HAP-1 (cell line): ENCODE data around the gene SH3D19.
"Not testable (repeated sequence)": the region's sequence is repeated elsewhere in the genome, so short reads cannot be mapped to it uniquely, and the experiment has no call there.

Source experiments
- DNase-seq, 2 experiments: peaks; one replicate each; pipeline ENCODE4 v3.0.0-alpha.2; 2016 to 2020; ENCODE audit warnings: low spot score in 2 of 2
- H3K27me3 ChIP-seq: fragments of 250-450 bp; sonication (Bioruptor Pico); 2 replicates; pipeline ENCODE4 v1.5.1; 2020; ENCODE audit warnings: low read depth, mild to moderate bottlenecking, moderate library complexity
- H3K36me3 ChIP-seq: fragments of 250-450 bp; sonication (Bioruptor Pico); replicated peaks from 2 replicates; pipeline ENCODE4 v1.5.1; 2020; ENCODE audit warnings: mild to moderate bottlenecking
- H3K4me1 ChIP-seq: fragments of 250-450 bp; sonication (Bioruptor Pico); 2 replicates; pipeline ENCODE4 v1.5.1; 2020; ENCODE audit warnings: mild to moderate bottlenecking
- H3K4me3 ChIP-seq: fragments of 250-450 bp; sonication (Bioruptor Pico); 2 replicates; pipeline ENCODE4 v1.5.1; 2020; ENCODE audit warnings: mild to moderate bottlenecking, moderate library complexity
- H3K9me3 ChIP-seq: fragments of 250-450 bp; sonication (Bioruptor Pico); 2 replicates; pipeline ENCODE4 v1.5.1; 2020; ENCODE audit warnings: mild to moderate bottlenecking, moderate library complexity
- in situ Hi-C: fragments of 300-500 bp; cut with MboI; formaldehyde crosslinking; loops from 3 replicates; pipeline ENCODE4 v1.14.3; 2020; ENCODE audit warnings: low sequenced_read_pairs, inconsistent platforms, mixed read lengths

SH3D19 gene

DNA sequence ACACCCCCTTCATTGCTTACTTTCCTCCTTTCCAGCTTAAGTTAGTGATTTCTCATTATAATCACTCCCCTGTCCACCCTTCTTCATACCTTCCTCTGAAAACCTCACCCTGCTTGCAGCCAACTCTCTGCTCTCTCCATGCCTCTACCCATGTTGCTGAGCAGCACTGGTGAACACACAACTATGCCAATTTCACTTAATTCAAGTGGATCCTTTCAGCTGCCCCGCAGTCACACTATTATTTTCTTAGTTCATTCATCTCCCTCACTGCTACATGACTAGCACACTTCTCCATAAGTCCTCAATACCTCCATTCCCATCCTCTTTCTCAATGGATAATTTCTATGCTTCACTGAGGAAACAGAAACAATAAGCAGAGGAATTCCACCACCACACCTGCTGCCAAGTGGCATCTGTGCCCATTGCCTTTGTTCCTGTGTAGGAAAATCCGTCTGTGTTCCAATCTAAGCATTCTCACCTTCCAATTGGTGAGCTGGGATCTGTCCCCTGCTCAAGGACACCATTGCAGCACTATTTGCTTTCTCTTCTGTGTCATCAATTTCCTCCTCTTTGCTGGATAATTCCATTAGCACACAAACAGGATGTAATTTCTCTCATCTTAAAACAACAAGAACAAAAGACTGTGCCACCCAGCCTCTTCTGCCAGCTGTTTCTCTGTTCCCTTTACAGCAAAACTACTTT, 73.7 kb downstream of the SH3D19 start:
- Histone ChIP-seq H3K27me3 (no peaks in the 10 kb centered on the region), H3K4me1 (no peaks in the 10 kb centered on the region), H3K4me3 (no peak overlapping the region), H3K36me3 (no peaks in the 10 kb centered on the region), H3K9me3 (no peaks in the 10 kb centered on the region; the same call in 1 of the 2 replicates)
- no peak for DNase-seq
- in situ Hi-C loops, result no loop called here

DNA sequence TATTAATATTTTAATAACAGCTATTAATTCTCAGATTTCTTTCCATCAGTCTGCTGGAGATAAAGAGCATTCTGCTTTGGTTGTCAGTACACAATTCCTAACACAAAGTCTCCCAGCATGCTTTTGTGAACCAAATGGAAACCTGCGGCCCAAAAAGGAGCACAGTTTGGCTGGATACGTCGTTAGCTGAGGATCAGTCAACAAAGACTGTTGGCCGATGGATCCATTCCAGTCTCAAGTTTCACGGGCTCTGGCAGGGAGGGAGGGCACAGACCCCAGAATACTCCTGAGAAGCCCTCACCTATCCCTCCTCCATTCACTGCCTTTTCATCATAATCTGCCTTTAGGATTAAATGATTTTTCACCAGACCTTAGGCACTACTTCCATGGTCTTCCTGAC, 74.7 kb downstream of the SH3D19 start:
- Histone ChIP-seq H3K9me3 (no peaks in the 10 kb centered on the region), H3K4me3 (no peak overlapping the region), H3K27me3 (no peaks in the 10 kb centered on the region), H3K36me3 (no peaks in the 10 kb centered on the region), H3K4me1 (no peaks in the 10 kb centered on the region)
- in situ Hi-C loops, result no loop called here
- no peak for DNase-seq

DNA sequence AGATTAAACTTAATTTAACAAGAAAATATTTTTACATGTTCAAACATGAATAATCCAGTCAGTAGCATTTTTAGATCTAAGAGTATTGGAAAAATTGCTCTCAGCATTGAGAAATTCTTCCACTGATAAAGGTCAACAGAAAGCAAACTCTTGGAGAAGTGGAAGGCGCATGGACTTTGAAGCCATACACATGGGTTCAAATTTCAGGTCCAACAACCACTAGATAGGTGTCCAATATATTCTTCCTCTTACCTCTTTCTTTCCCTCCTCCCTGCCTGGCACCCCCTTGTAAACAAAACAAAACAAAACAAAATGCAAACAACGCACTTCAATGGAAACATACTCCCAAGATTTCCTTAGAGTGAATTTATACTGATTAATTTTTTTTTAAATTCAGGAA, 76.9 kb downstream of the SH3D19 start:
- in situ Hi-C loops, result no loop called here
- H3K4me1 ChIP-seq, result peaks cover 12% of the 10 kb centered on the region
- H3K36me3 ChIP-seq, result no peaks in the 10 kb centered on the region
- no peak for DNase-seq
- H3K4me3 ChIP-seq, result no peak overlapping the region
- no peaks in the 10 kb centered on the region for H3K27me3 ChIP-seq
- no peaks in the 10 kb centered on the region for H3K9me3 ChIP-seq

DNA sequence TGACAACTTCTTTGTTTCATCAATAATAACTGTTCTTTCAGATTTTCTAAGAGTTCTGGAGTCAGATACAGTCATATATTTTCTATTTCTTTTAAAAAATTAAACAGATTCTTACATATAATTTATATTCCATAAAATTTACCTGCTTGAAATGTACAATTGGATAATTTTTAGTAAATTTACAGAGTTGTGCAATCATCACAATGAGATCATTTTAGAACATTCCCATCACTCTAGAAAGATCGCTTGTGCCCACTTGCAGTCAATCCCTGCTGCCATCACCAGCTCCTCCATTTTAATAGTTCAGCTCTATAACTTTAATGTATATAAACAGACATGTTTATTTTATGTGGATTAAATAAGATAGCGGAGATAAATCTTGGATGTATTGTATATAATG, 78.0 kb downstream of the SH3D19 start:
- Histone ChIP-seq H3K36me3 (no peaks in the 10 kb centered on the region), H3K4me1 (peaks cover 20% of the 10 kb centered on the region), H3K4me3 (no peak overlapping the region), H3K9me3 (no peaks in the 10 kb centered on the region), H3K27me3 (no peaks in the 10 kb centered on the region)
- no peak for DNase-seq
- in situ Hi-C loops, result no loop called here

DNA sequence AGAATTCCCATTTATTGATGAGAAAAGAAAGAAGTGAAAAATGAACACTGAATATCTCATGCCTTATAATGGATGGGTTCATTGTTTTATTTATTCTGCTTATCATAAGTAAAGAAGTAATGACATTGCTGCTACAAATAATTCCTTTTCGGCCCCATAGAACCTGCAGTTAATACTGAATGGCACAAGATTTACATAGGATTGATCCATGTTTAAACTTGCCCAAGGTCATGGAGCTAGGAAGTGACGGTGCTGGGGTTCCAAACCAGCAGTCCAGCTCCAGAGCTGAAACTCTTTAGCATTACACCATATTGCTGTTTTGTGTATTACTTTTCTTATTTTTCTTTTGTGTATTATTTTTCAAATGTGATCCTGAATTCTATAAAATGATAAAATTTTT, 78.7 kb downstream of the SH3D19 start:
- Histone ChIP-seq H3K36me3 (no peaks in the 10 kb centered on the region), H3K9me3 (no peaks in the 10 kb centered on the region), H3K4me3 (no peak overlapping the region), H3K4me1 (peaks cover 20% of the 10 kb centered on the region), H3K27me3 (no peaks in the 10 kb centered on the region)
- no peak for DNase-seq
- in situ Hi-C loops, result no loop called here

DNA sequence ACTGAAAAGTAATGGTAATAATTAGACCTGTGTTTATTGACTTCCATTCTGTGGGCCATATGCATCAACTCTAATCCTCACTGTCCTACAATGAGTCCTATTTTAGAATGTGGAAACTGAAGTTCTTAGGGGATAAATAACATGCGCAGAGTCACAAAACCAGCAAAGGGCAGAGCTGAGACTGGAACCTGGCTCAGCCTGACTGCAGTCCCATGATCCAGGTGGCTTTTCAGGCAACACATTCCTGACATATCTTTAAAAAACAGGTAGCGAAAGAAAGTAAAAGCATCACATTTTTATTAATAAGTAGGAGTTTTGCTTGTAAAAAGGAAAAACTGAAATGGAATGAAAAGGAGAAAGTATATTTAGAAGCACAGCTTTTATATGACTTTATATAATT, 83.1 kb downstream of the SH3D19 start:
- no peaks in the 10 kb centered on the region for H3K27me3 ChIP-seq
- in situ Hi-C loops, result no loop called here
- peaks cover 20% of the 10 kb centered on the region for H3K4me1 ChIP-seq
- DNase-seq, result no peak
- no peak overlapping the region for H3K4me3 ChIP-seq
- H3K36me3 ChIP-seq, result no peaks in the 10 kb centered on the region
- H3K9me3 ChIP-seq, result no peaks in the 10 kb centered on the region

DNA sequence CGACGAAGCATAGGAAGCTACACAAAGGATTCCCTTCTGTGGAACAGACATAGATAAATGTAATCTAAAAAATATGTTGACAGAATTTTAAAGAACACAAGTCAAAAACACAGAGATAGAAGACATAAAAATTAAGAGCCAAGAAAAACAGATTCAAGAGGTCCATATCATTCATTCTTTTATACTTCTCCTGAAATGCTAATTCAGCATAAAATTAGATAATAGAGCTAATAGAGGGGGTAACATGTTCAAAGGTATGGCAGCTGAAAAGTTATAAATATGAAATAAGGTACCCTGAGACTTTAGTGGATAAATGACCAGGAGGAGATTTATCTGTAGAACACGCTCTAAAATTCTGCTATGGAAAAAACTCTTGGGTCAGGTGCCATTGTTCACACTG, 85.8 kb downstream of the SH3D19 start:
- peaks cover 19% of the 10 kb centered on the region for H3K4me1 ChIP-seq
- in situ Hi-C loops, result no loop called here
- H3K9me3 ChIP-seq, result no peaks in the 10 kb centered on the region
- DNase-seq, result no peak
- no peaks in the 10 kb centered on the region for H3K27me3 ChIP-seq
- H3K36me3 ChIP-seq, result no peaks in the 10 kb centered on the region
- H3K4me3 ChIP-seq, result no peak overlapping the region

DNA sequence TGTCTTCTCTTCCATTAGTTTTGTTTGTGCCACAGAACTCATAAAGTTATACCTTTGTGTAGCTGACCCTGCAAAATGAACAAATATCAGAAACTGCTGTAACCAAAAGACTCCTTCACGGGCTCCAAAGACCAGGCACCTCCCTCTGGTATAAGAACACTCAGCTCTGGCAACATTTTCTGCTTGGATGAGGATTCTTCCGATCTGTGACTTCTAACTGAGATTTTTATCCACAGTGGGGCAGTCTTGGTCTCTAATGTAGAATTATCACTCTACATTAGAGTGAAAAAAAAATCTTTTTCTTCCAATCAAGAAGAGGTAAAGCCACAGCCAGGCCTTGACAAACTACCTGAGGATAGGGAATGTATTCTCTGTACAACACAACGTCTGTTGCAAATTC, 86.9 kb downstream of the SH3D19 start:
- in situ Hi-C loops, result no loop called here
- Histone ChIP-seq H3K4me3 (no peak overlapping the region), H3K27me3 (no peaks in the 10 kb centered on the region), H3K4me1 (peaks cover 8% of the 10 kb centered on the region), H3K9me3 (no peaks in the 10 kb centered on the region), H3K36me3 (no peaks in the 10 kb centered on the region)
- DNase-seq, result no peak

DNA sequence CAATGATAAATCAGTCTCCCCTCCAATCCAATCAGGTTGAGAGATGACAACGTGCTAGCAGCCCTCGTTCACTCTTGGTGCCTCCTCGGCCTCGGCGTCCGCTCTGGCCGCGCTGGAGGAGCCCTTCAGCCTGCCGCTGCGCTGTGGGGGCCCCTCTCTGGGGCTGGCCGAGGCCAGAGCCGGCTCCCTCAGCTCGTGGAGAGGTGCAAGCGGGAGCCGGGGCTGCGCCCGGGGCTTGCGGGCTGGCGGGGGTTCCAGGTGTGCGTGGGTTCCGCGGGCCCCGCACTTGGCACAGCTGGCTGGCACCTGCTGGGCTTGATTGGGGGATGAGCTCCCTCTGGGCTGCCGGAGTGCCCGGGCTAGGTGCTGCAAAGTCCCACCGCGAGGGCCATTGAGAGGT, 89.4 kb downstream of the SH3D19 start:
- DNase-seq, result no peak
- no peaks in the 10 kb centered on the region for H3K27me3 ChIP-seq
- H3K4me3 ChIP-seq, result no peak overlapping the region
- H3K4me1 ChIP-seq, result no peaks in the 10 kb centered on the region
- H3K9me3 ChIP-seq, result no peaks in the 10 kb centered on the region
- H3K36me3 ChIP-seq, result no peaks in the 10 kb centered on the region
- in situ Hi-C loops, result no loop called here

DNA sequence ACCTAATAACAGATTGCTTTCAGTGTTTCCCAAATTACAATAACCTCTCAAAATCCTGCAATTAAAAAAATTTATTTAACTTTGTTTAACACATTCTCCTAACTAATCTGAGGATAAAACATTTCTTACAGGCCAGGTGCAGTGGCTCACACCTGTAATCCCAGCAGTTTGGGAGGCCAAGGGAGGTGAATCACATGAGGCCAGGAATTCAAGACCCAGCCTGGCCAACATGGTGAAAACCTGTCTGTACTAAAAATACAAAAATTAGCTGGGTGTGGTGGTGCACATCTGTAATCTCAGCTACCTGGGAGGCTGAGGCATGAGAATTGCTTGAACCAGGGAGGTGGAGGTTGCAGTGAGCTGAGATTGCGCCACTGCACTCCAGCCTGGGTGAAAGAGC, 90.0 kb downstream of the SH3D19 start:
- H3K9me3 ChIP-seq, H3K36me3 ChIP-seq, in situ Hi-C loops, H3K27me3 ChIP-seq, H3K4me1 ChIP-seq, DNase-seq, H3K4me3 ChIP-seq: not testable (repeated sequence)

DNA sequence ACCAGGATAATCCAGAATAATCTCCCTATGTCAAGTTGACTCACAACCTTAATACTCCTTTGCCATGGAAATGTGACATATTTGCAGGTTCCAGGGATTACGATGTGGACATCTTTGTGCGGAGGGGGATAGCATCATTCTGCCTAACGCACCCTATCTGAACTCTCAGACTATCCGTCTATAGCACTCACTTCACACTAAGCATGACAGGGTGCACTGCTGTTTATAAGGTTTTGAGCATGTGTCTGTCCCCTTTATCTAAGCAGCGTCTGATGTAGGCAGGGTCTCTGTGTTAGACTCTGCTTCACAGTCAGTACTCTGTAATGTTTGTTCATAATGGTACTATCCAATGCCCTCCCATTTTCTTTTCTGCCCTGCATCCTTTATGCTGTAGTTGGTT, 91.8 kb downstream of the SH3D19 start:
- DNase-seq, result no peak
- Histone ChIP-seq H3K4me1 (no peaks in the 10 kb centered on the region), H3K4me3 (no peak overlapping the region), H3K9me3 (no peaks in the 10 kb centered on the region), H3K36me3 (no peaks in the 10 kb centered on the region), H3K27me3 (no peaks in the 10 kb centered on the region)
- in situ Hi-C loops, result no loop called here

DNA sequence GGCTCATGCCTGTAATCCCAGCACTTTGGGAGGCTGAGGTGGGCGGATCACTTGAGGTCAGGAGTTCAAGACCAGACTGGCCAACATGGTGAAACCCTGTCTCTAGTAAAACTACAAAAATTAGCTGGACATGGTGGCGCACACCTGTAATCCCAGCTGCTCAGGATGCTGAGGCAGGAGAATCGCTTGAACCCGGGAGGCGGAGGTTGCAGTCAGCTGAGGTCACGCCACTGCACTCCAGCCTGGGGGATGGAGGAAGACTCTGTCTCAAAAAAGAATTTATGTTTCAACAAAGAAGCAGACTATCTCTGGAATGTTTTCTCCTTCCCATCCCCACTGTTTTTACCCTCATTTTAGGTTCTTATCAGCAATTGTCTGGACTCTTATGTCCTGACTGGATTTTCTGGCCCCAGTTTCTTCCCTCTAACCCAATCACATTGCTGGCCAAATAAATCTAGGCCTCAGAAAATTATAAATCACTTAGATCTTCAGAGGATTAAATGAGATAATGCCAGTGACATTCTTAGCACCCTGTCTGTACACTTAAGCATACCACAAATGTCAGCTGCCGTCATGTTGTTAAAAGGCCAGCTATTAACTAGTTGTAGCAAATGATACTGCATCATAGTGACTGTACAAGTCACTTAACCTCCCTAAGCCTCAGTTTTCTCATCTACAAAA, 93.3 kb downstream of the SH3D19 start:
- in situ Hi-C loops, result no loop called here
- Histone ChIP-seq H3K4me3 (no peak overlapping the region), H3K27me3 (no peaks in the 10 kb centered on the region), H3K4me1 (peaks cover 4% of the 10 kb centered on the region; the same call in 1 of the 2 replicates), H3K36me3 (no peaks in the 10 kb centered on the region), H3K9me3 (no peaks in the 10 kb centered on the region)
- no peak for DNase-seq

DNA sequence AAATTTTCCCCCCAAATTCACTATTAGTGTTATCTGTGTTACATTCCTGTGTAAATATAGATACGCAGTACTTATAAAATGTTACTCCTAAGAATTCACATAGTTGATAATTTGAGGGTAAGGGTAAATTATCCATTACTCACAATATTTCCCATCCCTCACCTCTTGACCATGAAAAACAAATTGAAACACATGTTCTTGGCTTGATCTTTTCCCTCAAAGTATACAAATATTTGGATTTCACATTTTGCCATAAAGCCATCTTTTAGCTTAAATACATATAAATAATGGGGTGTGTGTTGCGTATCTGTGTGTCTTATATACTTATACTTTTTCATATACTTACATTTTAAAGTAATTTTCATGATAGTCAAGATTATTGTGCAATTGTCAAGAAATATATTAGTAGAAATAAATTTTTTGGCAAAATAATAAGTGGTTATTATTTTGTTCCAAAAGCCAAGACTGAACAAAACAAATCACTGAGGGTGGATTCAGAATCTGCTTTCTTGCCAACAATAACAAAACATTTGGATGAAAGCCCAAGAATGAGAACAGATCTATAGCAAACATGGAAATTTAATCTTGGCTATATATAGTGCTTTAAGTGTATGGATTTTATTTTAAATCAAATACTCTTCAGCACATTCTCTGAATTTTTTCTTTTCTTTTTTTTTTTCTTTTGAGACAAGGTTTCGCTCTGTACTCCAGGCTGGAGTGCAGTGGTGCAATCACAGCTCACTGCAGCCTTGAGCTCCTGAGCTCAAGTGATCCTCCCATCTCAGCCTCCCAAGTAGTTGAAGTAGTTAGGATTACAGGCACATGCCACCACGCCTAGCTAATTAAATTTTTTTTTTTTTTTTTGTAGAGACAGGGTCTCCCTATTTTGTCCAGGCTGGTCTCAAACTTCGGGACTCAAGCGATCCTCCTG, 97.0 kb downstream of the SH3D19 start:
- Histone ChIP-seq H3K36me3 (no peaks in the 10 kb centered on the region), H3K27me3 (no peaks in the 10 kb centered on the region), H3K9me3 (no peaks in the 10 kb centered on the region), H3K4me3 (no peak overlapping the region), H3K4me1 (peaks cover 8% of the 10 kb centered on the region; the same call in 1 of the 2 replicates)
- DNase-seq, result no peak
- in situ Hi-C loops, result no loop called here

DNA sequence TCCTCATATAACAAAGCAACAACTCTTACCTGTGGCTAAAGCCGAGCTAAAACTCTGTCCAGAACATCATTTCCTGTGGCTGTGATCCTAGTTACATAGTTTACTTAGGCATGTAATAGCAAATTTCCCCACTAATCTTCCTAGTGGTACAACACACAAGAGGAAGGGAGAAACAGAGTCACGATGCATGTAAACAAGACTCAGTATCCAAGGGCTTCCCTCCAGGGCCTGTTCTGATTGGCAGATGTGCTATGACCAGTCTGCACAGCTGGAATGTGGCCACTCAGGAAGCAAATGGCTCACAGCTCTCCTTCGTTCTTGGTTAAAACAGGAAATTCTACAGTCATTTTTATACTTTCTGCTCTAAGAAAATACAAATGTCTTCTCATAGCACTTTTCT, 97.7 kb downstream of the SH3D19 start:
- no peaks in the 10 kb centered on the region for H3K9me3 ChIP-seq
- DNase-seq, result no peak

More for the DNA sequence above, 97.7 kb downstream of the SH3D19 start:
- Histone ChIP-seq H3K36me3 (no peaks in the 10 kb centered on the region), H3K27me3 (no peaks in the 10 kb centered on the region), H3K4me3 (no peak overlapping the region), H3K4me1 (peaks cover 8% of the 10 kb centered on the region; the same call in 1 of the 2 replicates)
- in situ Hi-C loops, result no loop called here
